ENCODE measurements around the gene KDM2A. TPM values are rescaled to one million over a fixed set of nuclear protein-coding genes. Genes with fewer than 3 reads are reported as not detected.
"Not testable (repeated sequence)": the region's sequence is repeated elsewhere in the genome, so short reads cannot be mapped to it uniquely, and the experiment has no call there.

KDM2A gene
- total RNA-seq, 4 donors from 2014 or later = 64.5 to 84.0 (median 70.3) TPM

DNA sequence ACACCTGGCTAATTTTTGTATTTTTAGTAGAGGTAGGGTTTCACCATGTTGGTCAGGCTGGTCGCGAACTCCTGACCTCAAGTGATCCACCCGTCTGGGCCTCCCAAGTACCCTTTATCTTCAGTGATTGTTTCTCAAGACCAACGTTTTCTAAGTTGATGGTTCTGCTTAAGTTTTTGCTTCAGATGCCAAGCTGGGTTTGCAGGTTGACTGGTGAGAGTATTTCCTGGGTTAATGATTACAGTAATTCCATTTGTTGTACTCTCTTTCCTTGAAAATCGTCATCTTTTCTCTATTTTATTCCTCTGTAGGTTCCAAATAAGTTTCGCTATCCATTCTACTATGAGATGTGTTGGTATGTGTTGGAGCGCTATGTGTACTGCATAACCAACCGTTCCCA is 108.7 kb downstream of the KDM2A start:
- TF ChIP-seq POLR2A (IDR thresholded peaks at IDR 0.05) = no peak
- TF ChIP-seq, protein P1, sequence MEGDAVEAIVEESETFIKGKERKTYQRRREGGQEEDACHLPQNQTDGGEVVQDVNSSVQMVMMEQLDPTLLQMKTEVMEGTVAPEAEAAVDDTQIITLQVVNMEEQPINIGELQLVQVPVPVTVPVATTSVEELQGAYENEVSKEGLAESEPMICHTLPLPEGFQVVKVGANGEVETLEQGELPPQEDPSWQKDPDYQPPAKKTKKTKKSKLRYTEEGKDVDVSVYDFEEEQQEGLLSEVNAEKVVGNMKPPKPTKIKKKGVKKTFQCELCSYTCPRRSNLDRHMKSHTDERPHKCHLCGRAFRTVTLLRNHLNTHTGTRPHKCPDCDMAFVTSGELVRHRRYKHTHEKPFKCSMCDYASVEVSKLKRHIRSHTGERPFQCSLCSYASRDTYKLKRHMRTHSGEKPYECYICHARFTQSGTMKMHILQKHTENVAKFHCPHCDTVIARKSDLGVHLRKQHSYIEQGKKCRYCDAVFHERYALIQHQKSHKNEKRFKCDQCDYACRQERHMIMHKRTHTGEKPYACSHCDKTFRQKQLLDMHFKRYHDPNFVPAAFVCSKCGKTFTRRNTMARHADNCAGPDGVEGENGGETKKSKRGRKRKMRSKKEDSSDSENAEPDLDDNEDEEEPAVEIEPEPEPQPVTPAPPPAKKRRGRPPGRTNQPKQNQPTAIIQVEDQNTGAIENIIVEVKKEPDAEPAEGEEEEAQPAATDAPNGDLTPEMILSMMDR (IDR thresholded peaks at IDR 0.05) = no peak
- intact Hi-C loops (cut with DNase I; ENCODE audit: low total_unique reads) = no loop called here
- 93% methylated on average over 8 of the region's 8 CpGs for WGBS, 2 donors

DNA sequence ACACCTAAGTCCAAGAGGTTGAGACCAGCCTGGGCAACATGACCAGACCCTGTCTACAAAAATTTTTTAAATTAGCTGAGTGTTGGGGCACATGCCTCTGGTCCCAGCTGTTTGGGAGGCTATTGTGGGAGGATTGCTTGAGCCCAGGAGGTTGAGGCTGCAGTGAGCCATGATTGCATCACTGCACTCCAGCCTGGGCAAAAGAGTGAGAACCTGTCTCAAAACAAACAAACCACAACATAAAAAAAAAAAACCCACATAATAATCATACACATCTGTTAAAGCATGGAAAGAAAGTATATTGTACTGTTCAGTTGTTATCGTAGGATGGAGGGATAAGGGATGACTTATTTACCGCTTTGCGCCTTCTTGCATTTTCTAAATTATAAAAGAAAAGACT is 111.3 kb downstream of the KDM2A start:
- intact Hi-C loops (cut with DNase I; ENCODE audit: low total_unique reads) = no loop called here
- WGBS, 2 donors = 89 to 93% methylated on average over 3 of the region's 3 CpGs
- no peak for DNase-seq (ENCODE audit: low spot score in 2 of 2)
- H3K4me3 ChIP-seq (ENCODE audit: low read depth, poor library complexity, severe bottlenecking) = no peak overlapping the region
- TF ChIP-seq, protein P1 (IDR thresholded peaks at IDR 0.05) = no peak

More for the DNA sequence above, 108.7 kb downstream of the KDM2A start:
- no peak for DNase-seq (ENCODE audit: low spot score in 2 of 2)
- H3K4me3 ChIP-seq (ENCODE audit: low read depth, poor library complexity, severe bottlenecking) = no peak overlapping the region

DNA sequence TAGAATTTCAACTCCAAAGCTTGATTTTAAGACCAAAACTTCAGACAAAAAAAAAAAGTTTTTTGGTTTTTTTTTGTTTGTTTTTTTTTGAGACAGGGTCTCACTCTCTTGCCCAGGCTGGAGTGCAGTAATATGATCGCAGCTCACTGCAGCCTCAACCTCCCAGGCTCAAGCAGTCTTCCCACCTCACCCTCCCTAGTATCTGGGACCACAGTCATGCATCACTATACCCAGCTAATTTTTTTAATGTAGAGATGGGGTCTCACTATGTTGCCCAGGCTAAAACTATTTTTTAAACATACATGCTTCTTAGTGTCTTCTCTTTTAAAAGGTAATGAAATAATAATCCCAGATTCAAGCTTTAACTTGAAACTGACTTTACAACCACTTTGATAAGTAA is 111.8 kb downstream of the KDM2A start:
- no peak overlapping the region for H3K4me3 ChIP-seq (ENCODE audit: low read depth, poor library complexity, severe bottlenecking)
- TF ChIP-seq, protein P1 (IDR thresholded peaks at IDR 0.05) = no peak
- no peak for TF ChIP-seq POLR2A (IDR thresholded peaks at IDR 0.05)
- DNase-seq (ENCODE audit: low spot score in 2 of 2) = no peak
- intact Hi-C loops (cut with DNase I; ENCODE audit: low total_unique reads) = no loop called here
- 100% methylated on average over 1 of the region's 1 CpG for WGBS, 2 donors

DNA sequence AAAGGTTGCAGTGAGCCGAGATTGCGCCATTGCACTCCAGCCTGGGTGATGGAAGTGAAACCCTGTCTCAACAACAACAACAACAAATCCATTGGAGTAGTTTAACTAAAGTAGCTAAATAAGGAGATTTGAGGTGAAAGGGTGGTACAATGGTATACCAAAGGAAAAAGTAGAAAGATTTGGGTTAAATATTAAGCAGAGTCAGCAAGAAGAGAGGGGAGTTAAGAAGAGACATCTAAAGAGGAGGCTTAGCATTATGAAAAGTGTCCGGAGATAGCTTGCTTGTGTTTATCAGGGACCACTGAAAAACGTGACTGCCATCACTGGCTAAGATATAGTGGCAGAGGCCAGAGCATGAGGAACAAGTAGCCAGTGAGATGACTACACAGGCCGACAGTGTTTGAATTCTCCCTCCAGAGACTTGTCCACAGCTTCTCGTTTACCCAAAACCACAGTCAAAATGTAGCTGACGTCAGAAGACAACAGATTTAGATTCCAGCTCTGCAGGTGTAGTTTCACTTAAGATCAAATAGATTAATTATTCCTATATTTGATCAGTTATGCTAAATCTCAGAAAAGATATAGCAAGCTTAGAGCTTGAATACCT is 114.6 kb downstream of the KDM2A start:
- intact Hi-C loops (cut with DNase I; ENCODE audit: low total_unique reads) = no loop called here
- H3K4me3 ChIP-seq (ENCODE audit: low read depth, poor library complexity, severe bottlenecking) = no peak overlapping the region
- no peak for DNase-seq (ENCODE audit: low spot score in 2 of 2)
- WGBS, 2 donors = 73% methylated on average over 7 of the region's 7 CpGs
- TF ChIP-seq POLR2A (IDR thresholded peaks at IDR 0.05) = no peak
- TF ChIP-seq, protein P1 (IDR thresholded peaks at IDR 0.05) = no peak

DNA sequence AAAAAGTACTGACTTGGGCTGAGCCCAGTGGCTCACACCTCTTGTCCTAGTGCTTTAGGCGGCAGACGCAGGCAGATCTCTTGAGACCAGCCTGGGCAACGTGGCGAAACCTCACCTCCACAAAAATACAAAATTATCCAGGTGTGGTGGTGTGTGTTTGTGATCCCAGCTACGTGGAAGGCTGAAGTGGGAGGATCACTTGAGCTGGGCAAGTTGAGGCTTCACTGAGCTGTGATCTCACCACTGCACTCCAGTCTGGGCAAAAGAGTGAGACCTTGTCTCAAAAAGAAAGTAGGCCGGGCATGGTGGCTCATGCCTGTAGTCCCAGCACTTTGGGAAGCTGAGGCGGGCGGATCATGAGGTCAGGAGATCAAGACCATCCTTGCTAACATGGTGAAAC is 115.5 kb downstream of the KDM2A start:
- H3K4me3 ChIP-seq (ENCODE audit: low read depth, poor library complexity, severe bottlenecking); intact Hi-C loops (cut with DNase I; ENCODE audit: low total_unique reads); DNase-seq (ENCODE audit: low spot score in 2 of 2): not testable (repeated sequence)
- WGBS, 2 donors = 64 to 72% methylated on average over 8 of the region's 8 CpGs

DNA sequence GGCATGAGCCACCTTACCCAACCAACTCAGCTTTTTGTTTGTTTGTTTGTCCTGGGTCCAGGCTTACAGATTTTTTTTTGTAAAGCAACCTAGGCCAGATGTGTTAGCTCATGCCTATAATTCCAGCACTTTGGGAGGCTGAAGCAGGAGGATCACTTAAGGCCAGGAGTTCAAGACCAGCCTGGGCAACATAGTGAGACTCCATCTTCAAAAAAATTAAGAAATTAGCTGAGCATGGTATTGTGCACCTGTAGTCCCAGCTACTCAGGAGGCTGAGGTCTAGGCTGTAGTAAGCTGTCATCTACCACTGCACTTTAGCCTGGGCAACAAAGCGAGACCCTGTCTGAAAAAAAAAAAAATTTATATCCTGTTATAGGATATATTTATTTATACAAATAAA is 118.5 kb downstream of the KDM2A start:
- WGBS, 2 donors = 97 to 100% methylated on average over 1 of the region's 1 CpG

More for the DNA sequence above, 118.5 kb downstream of the KDM2A start:
- H3K4me3 ChIP-seq (ENCODE audit: low read depth, poor library complexity, severe bottlenecking) = no peak overlapping the region
- DNase-seq (ENCODE audit: low spot score in 2 of 2) = no peak
- TF ChIP-seq POLR2A (IDR thresholded peaks at IDR 0.05) = no peak
- TF ChIP-seq, protein P1 (IDR thresholded peaks at IDR 0.05) = no peak
- intact Hi-C loops (cut with DNase I; ENCODE audit: low total_unique reads) = no loop called here

Measured in lower leg skin (tissue), 4 donors.